ENCODE measurements around the gene CCR5.

GRCh38 chr3:46356276-46356675, 14.5 kb upstream of the CCR5 start:
- TF ChIP-seq POLR2A (IDR thresholded peaks at IDR 0.05) (no peak), CTCF (IDR thresholded peaks at IDR 0.05) (no peak)

Measured in Peyer's patch (tissue), 4 donors.